ENCODE measurements around the gene ART3.

The ART3 gene

GRCh38 chr4:76074993-76075600, 588 bp downstream of the ART3 start:
- Histone ChIP-seq H3K4me3 (ENCODE audit: low read length) (no peak overlapping the region), H3K9me2 (replicated peaks; ENCODE audit: control insufficient read depth, low read length) (no peaks in the 10 kb centered on the region)

GRCh38 chr4:76078033-76078613, 3.6 kb downstream of the ART3 start:
- no peaks in the 10 kb centered on the region for H4K20me1 ChIP-seq (ENCODE audit: control insufficient read depth, insufficient read depth, low read depth, low read length)
- no peak overlapping the region for H3K4me3 ChIP-seq (ENCODE audit: low read length)
- no peak overlapping the region for H3K4me2 ChIP-seq (ENCODE audit: low read length)
- peaks cover 3% of the 10 kb centered on the region; the same call in 1 of the 2 replicates for H3K27me3 ChIP-seq (ENCODE audit: control insufficient read depth, low read length)
- H3K9me2 ChIP-seq (replicated peaks; ENCODE audit: control insufficient read depth, low read length), result no peaks in the 10 kb centered on the region
- H3K27ac ChIP-seq (ENCODE audit: low read depth, low read length), result no peak overlapping the region
- H3K9me3 ChIP-seq (ENCODE audit: control insufficient read depth, insufficient read depth, low read length), result no peaks in the 10 kb centered on the region
- TF ChIP-seq EZH2phosphoT487 (IDR thresholded peaks at IDR 0.05; ENCODE audit: borderline replicate concordance, low read length), result no peak
- TF ChIP-seq, protein P1, sequence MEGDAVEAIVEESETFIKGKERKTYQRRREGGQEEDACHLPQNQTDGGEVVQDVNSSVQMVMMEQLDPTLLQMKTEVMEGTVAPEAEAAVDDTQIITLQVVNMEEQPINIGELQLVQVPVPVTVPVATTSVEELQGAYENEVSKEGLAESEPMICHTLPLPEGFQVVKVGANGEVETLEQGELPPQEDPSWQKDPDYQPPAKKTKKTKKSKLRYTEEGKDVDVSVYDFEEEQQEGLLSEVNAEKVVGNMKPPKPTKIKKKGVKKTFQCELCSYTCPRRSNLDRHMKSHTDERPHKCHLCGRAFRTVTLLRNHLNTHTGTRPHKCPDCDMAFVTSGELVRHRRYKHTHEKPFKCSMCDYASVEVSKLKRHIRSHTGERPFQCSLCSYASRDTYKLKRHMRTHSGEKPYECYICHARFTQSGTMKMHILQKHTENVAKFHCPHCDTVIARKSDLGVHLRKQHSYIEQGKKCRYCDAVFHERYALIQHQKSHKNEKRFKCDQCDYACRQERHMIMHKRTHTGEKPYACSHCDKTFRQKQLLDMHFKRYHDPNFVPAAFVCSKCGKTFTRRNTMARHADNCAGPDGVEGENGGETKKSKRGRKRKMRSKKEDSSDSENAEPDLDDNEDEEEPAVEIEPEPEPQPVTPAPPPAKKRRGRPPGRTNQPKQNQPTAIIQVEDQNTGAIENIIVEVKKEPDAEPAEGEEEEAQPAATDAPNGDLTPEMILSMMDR (IDR thresholded peaks at IDR 0.05; ENCODE audit: low read depth, low read length, poor library complexity, severe bottlenecking), result no peak
- H3K79me2 ChIP-seq (ENCODE audit: control insufficient read depth, low read length), result no peaks in the 10 kb centered on the region
- no peaks in the 10 kb centered on the region for H3K4me1 ChIP-seq (ENCODE audit: control insufficient read depth, low read length)
- H3F3A ChIP-seq (ENCODE audit: control insufficient read depth, insufficient read depth), result no peaks in the 10 kb centered on the region
- no peaks in the 10 kb centered on the region for H3K36me3 ChIP-seq (ENCODE audit: control insufficient read depth, low read length)

More at GRCh38 chr4:76074993-76075600, 588 bp downstream of the ART3 start:
- no peak overlapping the region for H3K27ac ChIP-seq (ENCODE audit: low read depth, low read length)
- no peaks in the 10 kb centered on the region for H3K9me3 ChIP-seq (ENCODE audit: control insufficient read depth, insufficient read depth, low read length)
- no peaks in the 10 kb centered on the region for H4K20me1 ChIP-seq (ENCODE audit: control insufficient read depth, insufficient read depth, low read depth, low read length)
- no peaks in the 10 kb centered on the region for H3K4me1 ChIP-seq (ENCODE audit: control insufficient read depth, low read length)
- H3F3A ChIP-seq (ENCODE audit: control insufficient read depth, insufficient read depth), result no peaks in the 10 kb centered on the region
- no peaks in the 10 kb centered on the region for H3K36me3 ChIP-seq (ENCODE audit: control insufficient read depth, low read length)
- no peaks in the 10 kb centered on the region for H3K27me3 ChIP-seq (ENCODE audit: control insufficient read depth, low read length)
- H3K79me2 ChIP-seq (ENCODE audit: control insufficient read depth, low read length), result no peaks in the 10 kb centered on the region
- TF ChIP-seq EZH2phosphoT487 (IDR thresholded peaks at IDR 0.05; ENCODE audit: borderline replicate concordance, low read length), result no peak
- TF ChIP-seq, protein P1 (IDR thresholded peaks at IDR 0.05; ENCODE audit: low read depth, low read length, poor library complexity, severe bottlenecking), result no peak
- H3K4me2 ChIP-seq (ENCODE audit: low read length), result no peak overlapping the region

DNA sequence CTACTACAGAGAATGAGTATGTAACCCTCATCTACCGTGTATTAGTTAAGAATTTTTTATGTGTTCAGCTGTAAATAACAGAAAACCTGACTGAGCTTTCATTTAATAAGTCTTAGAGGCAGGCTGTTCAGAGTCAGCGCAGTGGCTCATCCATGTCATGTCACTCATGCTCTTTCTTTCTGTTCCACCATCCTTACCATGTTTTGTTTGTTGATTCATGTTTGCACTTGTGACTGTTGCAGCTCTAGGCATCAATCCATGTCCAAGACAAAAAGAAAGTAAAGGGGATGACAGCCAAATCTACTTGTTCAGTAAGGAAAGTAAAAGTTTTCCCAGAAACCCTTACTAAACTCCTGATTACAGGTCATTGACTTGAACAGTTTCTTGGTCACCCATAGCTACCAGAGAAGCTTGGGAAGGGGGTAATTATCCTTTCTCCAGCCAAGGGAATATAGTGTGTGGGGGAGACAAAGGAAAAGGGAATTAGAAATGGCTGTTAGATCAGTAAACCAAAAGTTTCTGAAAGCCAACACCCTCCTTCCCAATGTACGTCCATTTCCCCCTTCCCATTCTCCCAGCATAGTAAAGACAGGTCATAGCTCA, 9.0 kb downstream of the ART3 start:
- Histone ChIP-seq H3K4me2 (ENCODE audit: low read length) (no peak overlapping the region), H3K4me3 (ENCODE audit: low read length) (no peak overlapping the region), H3K79me2 (ENCODE audit: control insufficient read depth, low read length) (no peaks in the 10 kb centered on the region), H3K4me1 (ENCODE audit: control insufficient read depth, low read length) (no peaks in the 10 kb centered on the region), H3F3A (ENCODE audit: control insufficient read depth, insufficient read depth) (no peaks in the 10 kb centered on the region), H3K9me3 (ENCODE audit: control insufficient read depth, insufficient read depth, low read length) (no peaks in the 10 kb centered on the region), H4K20me1 (ENCODE audit: control insufficient read depth, insufficient read depth, low read depth, low read length) (no peaks in the 10 kb centered on the region), H3K27ac (ENCODE audit: low read depth, low read length) (no peak overlapping the region), H3K9me2 (replicated peaks; ENCODE audit: control insufficient read depth, low read length) (no peaks in the 10 kb centered on the region), H3K36me3 (ENCODE audit: control insufficient read depth, low read length) (no peaks in the 10 kb centered on the region), H3K27me3 (ENCODE audit: control insufficient read depth, low read length) (peaks cover 5% of the 10 kb centered on the region; the same call in 1 of the 2 replicates)
- TF ChIP-seq, protein P1 (IDR thresholded peaks at IDR 0.05; ENCODE audit: low read depth, low read length, poor library complexity, severe bottlenecking), result no peak
- TF ChIP-seq EZH2phosphoT487 (IDR thresholded peaks at IDR 0.05; ENCODE audit: borderline replicate concordance, low read length), result no peak

Data from DOHH2 (cell line).